Measurements from ENCODE around the gene RCAN2.

DNA sequence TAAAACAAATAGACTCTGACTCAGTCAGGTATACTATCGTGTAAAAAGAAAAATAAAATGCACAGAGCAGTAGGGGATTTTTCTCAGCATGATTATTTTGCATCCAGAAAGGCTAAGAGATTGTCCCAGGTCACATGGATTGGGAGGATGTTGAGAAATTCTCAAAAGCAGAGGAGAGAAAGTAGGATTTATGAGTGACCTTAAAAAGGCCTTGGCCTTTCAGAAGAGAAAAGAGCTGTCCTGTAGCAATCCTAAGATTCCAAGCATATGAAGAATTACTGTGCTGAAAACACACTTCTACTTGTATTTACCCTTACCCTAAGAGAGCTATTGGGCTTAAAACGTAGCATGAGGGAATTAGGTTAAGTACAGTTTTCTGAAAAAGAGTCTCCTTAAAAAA lies 170.7 kb downstream of the RCAN2 start:
- TF ChIP-seq, protein P1, sequence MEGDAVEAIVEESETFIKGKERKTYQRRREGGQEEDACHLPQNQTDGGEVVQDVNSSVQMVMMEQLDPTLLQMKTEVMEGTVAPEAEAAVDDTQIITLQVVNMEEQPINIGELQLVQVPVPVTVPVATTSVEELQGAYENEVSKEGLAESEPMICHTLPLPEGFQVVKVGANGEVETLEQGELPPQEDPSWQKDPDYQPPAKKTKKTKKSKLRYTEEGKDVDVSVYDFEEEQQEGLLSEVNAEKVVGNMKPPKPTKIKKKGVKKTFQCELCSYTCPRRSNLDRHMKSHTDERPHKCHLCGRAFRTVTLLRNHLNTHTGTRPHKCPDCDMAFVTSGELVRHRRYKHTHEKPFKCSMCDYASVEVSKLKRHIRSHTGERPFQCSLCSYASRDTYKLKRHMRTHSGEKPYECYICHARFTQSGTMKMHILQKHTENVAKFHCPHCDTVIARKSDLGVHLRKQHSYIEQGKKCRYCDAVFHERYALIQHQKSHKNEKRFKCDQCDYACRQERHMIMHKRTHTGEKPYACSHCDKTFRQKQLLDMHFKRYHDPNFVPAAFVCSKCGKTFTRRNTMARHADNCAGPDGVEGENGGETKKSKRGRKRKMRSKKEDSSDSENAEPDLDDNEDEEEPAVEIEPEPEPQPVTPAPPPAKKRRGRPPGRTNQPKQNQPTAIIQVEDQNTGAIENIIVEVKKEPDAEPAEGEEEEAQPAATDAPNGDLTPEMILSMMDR (IDR thresholded peaks at IDR 0.05): no peak
- no peak for TF ChIP-seq POLR2A (IDR thresholded peaks at IDR 0.05)
